ENCODE data around the gene C11orf42.

The C11orf42 gene

GRCh38 chr11:6199174-6199810 lies 6.1 kb upstream of the C11orf42 start, which contains the start of gene OR52W1:
Gene OR52W1 (plus strand): TSS chr11:6199224. CDS start chr11:6199224, 0 bp downstream.
- Histone ChIP-seq H3K4me3 (IDR thresholded peaks at IDR 0.05; ENCODE audit: insufficient read depth, low read depth, low read length) (no peak within 1 kb of the TSS), H3K79me2 (ENCODE audit: insufficient read depth, low read depth) (no peaks in the 10 kb centered on the region), H2AFZ (ENCODE audit: low read depth) (no peak within 1 kb of the TSS), H3K27ac (no peak within 1 kb of the TSS), H3K36me3 (ENCODE audit: insufficient read depth) (no peaks in the 10 kb centered on the region), H3K4me2 (no peak within 1 kb of the TSS), H3K27me3 (ENCODE audit: insufficient read depth, low read depth) (no peaks in the 10 kb centered on the region), H3K9ac (no peak within 1 kb of the TSS), H3K4me1 (ENCODE audit: low read depth, poor library complexity, severe bottlenecking) (peaks cover 15% of the 10 kb centered on the region), H4K20me1 (ENCODE audit: insufficient read depth) (no peaks in the 10 kb centered on the region)
- no peak for TF ChIP-seq CTCF (conservative IDR thresholded peaks at IDR 0.05; ENCODE audit: low read depth, low read length)

DNA sequence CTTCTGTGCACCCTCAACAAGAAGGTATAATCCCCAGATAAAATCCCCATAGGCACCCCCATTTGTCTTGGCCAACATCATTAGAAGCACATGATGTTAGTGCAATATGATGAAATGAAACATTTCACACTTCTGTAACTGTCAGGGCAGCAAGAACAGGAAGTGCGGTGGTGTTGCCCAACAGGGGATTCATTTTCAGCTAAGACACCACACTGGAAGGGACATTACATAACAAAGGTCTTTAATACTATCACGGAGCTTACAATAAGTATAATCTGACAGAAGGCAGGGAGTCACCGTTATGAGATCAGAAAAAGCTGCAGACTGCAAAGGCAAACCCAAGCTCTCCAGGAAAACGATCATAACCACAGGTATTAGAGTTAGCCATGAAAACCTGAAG lies 4.4 kb upstream of the C11orf42 start:
- Histone ChIP-seq H3K79me2 (ENCODE audit: insufficient read depth, low read depth) (no peaks in the 10 kb centered on the region), H3K27me3 (ENCODE audit: insufficient read depth, low read depth) (no peaks in the 10 kb centered on the region), H3K4me2 (no peak overlapping the region), H4K20me1 (ENCODE audit: insufficient read depth) (no peaks in the 10 kb centered on the region), H3K9ac (no peak overlapping the region), H3K4me1 (ENCODE audit: low read depth, poor library complexity, severe bottlenecking) (peaks cover 15% of the 10 kb centered on the region), H3K27ac (no peak overlapping the region), H3K4me3 (IDR thresholded peaks at IDR 0.05; ENCODE audit: insufficient read depth, low read depth, low read length) (no peak overlapping the region), H3K36me3 (ENCODE audit: insufficient read depth) (no peaks in the 10 kb centered on the region), H2AFZ (ENCODE audit: low read depth) (no peak overlapping the region)
- no peak for TF ChIP-seq CTCF (conservative IDR thresholded peaks at IDR 0.05; ENCODE audit: low read depth, low read length)

DNA sequence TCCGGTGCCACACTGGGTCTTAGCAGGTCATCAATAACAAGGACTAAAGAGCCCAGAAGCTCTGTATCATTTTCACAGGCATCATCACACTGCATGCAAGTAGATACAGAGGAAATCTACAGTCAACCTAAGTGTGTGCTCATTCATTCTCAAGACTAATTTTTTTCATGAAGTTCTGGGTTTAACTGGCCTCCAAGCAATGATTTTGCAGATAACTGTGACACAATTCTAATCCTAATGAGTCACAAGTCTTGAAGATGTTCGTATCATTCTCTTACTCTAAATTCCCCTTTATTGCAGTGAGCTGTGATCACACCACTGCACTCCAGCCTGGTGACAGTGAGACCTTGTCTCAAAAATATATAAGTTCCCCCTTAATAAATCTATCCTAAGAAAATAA lies 3.9 kb upstream of the C11orf42 start:
- Histone ChIP-seq H3K79me2 (ENCODE audit: insufficient read depth, low read depth) (no peaks in the 10 kb centered on the region), H3K4me3 (IDR thresholded peaks at IDR 0.05; ENCODE audit: insufficient read depth, low read depth, low read length) (no peak overlapping the region), H3K9ac (no peak overlapping the region), H3K27ac (no peak overlapping the region), H3K4me2 (no peak overlapping the region), H3K27me3 (ENCODE audit: insufficient read depth, low read depth) (no peaks in the 10 kb centered on the region), H3K4me1 (ENCODE audit: low read depth, poor library complexity, severe bottlenecking) (peaks cover 15% of the 10 kb centered on the region), H2AFZ (ENCODE audit: low read depth) (no peak overlapping the region), H3K36me3 (ENCODE audit: insufficient read depth) (no peaks in the 10 kb centered on the region), H4K20me1 (ENCODE audit: insufficient read depth) (no peaks in the 10 kb centered on the region)
- TF ChIP-seq CTCF (conservative IDR thresholded peaks at IDR 0.05; ENCODE audit: low read depth, low read length), result no peak

- no peak overlapping the region for H3K27ac ChIP-seq
- H3K36me3 ChIP-seq (ENCODE audit: insufficient read depth), result no peaks in the 10 kb centered on the region
- no peak overlapping the region for H3K4me3 ChIP-seq (IDR thresholded peaks at IDR 0.05; ENCODE audit: insufficient read depth, low read depth, low read length)
- no peak overlapping the region for H2AFZ ChIP-seq (ENCODE audit: low read depth)
- H4K20me1 ChIP-seq (ENCODE audit: insufficient read depth), result no peaks in the 10 kb centered on the region
- peaks cover 15% of the 10 kb centered on the region for H3K4me1 ChIP-seq (ENCODE audit: low read depth, poor library complexity, severe bottlenecking)
- H3K9ac ChIP-seq, result no peak overlapping the region
- no peaks in the 10 kb centered on the region for H3K79me2 ChIP-seq (ENCODE audit: insufficient read depth, low read depth)
- H3K4me2 ChIP-seq, result no peak overlapping the region
- no peak for TF ChIP-seq CTCF (conservative IDR thresholded peaks at IDR 0.05; ENCODE audit: low read depth, low read length)
- H3K27me3 ChIP-seq (ENCODE audit: insufficient read depth, low read depth), result no peaks in the 10 kb centered on the region
These were observed 3.3 kb upstream of the C11orf42 start for GRCh38 chr11:6202041-6202440.

All from KMS-11 (cell line).